K562 (cell line): ENCODE data around the gene PDIA2. TPM values are rescaled to one million over a fixed set of nuclear protein-coding genes. Genes with fewer than 3 reads are reported as not detected.
A peak's percentile ranks its signal among the peaks of the same experiment; 100 is the strongest.

Experiments
- ARID1B ChIP-seq: fragments of 450-650 bp; IDR thresholded peaks from 2 replicates; pipeline ENCODE4 v1.6.1; 2016; ENCODE audit warnings: antibody characterized with exemption, mild to moderate bottlenecking, inconsistent platforms
- CUX1 ChIP-seq: fragments of 200-800 bp; sonication (Bioruptor generic); IDR thresholded peaks from 2 replicates; pipeline ENCODE4 v1.6.1; 2016; ENCODE audit warnings: missing genetic modification characterization, missing compliant biosample characterization
- CXXC5 ChIP-seq: fragments of 250-450 bp; sonication (Bioruptor Pico); IDR thresholded peaks from 2 replicates; pipeline ENCODE4 v1.8.0; 2022; ENCODE audit warnings: inconsistent platforms, mild to moderate bottlenecking, moderate library complexity
- ELF1 ChIP-seq: fragments of 200-800 bp; sonication (Bioruptor generic); IDR thresholded peaks from 2 replicates; pipeline ENCODE4 v1.6.1; 2016; ENCODE audit warnings: missing genetic modification characterization, missing compliant biosample characterization
- POLR2H ChIP-seq: IDR thresholded peaks from 2 replicates; pipeline ENCODE4 v1.6.1; 2016; ENCODE audit warnings: missing genetic modification characterization, low read depth, mild to moderate bottlenecking, control low read depth, missing compliant biosample characterization, moderate library complexity
- SIX5 ChIP-seq, 2 experiments: IDR thresholded peaks; 2 replicates each; pipeline ENCODE4 v1.6.1; 2011; ENCODE audit warnings: low read length in 2 of 2, borderline replicate concordance in 1 of 2, low read depth in 1 of 2, mild to moderate bottlenecking in 1 of 2, moderate library complexity in 1 of 2; ENCODE audit not compliant: insufficient read depth in 1 of 2
- SMAD2 ChIP-seq: fragments of 150-350 bp; IDR thresholded peaks from 2 replicates; pipeline ENCODE4 v1.6.1; 2014; ENCODE audit warnings: low read depth, mild to moderate bottlenecking, low read length
- STAT5A ChIP-seq: IDR thresholded peaks from 2 replicates; pipeline ENCODE4 v1.6.1; 2012; ENCODE audit warnings: low read length, inconsistent platforms, borderline replicate concordance
- TAF15 ChIP-seq: fragments of 200-400 bp; formaldehyde crosslinking; IDR thresholded peaks from 2 replicates; pipeline ENCODE4 v1.6.1; 2017; ENCODE audit warnings: mild to moderate bottlenecking, low read depth, low read length, moderate library complexity
- TBL1XR1 ChIP-seq, 2 experiments: IDR thresholded peaks; 2 replicates each; pipeline ENCODE4 v1.6.1; 2012; ENCODE audit warnings: improper control_type of control experiment in 2 of 2, low read length in 2 of 2, mild to moderate bottlenecking in 1 of 2
- TGIF2 ChIP-seq: sonication (generic); formaldehyde crosslinking; IDR thresholded peaks from 2 replicates; pipeline ENCODE4 v1.8.1; 2022; ENCODE audit warnings: mild to moderate bottlenecking, missing genetic modification reagents, moderate library complexity
- ZBTB2 ChIP-seq: fragments of 450-650 bp; IDR thresholded peaks from 2 replicates; pipeline ENCODE4 v1.6.1; 2016; ENCODE audit warnings: antibody characterized with exemption
- ZKSCAN3 ChIP-seq: fragments of 250-450 bp; sonication (Bioruptor Pico); IDR thresholded peaks from 2 replicates; pipeline ENCODE4 v1.4.0; 2020
- ZNF174 ChIP-seq: fragments of 250-450 bp; sonication (Bioruptor Pico); IDR thresholded peaks from 2 replicates; pipeline ENCODE4 v1.4.0; 2020; ENCODE audit warnings: mild to moderate bottlenecking
- ZNF212 ChIP-seq: fragments of 450-650 bp; formaldehyde crosslinking; IDR thresholded peaks from 2 replicates; pipeline ENCODE4 v1.4.0; 2020; ENCODE audit warnings: mild to moderate bottlenecking
- ZNF398 ChIP-seq: fragments of 250-450 bp; sonication (Bioruptor Pico); IDR thresholded peaks from 2 replicates; pipeline ENCODE4 v1.8.0; 2021; ENCODE audit warnings: moderate library complexity, mild to moderate bottlenecking, inconsistent platforms
- polyA plus RNA-seq, 8 experiments: library from polyadenylated mRNA; depleted of rRNA in 4 of 8; stranded (reverse) in 5 of 8; unstranded in 3 of 8; fragments of >200 nt; fragmentation: Nextera tagmentation in 2 of 8; fragmentation: Illumina TruSeq in 1 of 8; extraction: Ambion mirVana in 2 of 8; extraction: Trizol in 1 of 8; gene quantifications; 2 replicates each; pipeline versions ENCODE4 v1.2.1 to v1.2.3, GENCODE V29; 2011 to 2014; ENCODE audit warnings: inconsistent platforms in 1 of 8, missing spikeins in 1 of 8
- total RNA-seq, 7 experiments: library from RNA; depleted of rRNA in 6 of 7; stranded (reverse); fragments of >200 nt in 6 of 7; fragmentation: Illumina TruSeq in 2 of 7; extraction: Trizol in 2 of 7; gene quantifications; 2 replicates each; pipeline versions ENCODE4 v1.2.1 to v1.2.3, GENCODE V29; 2011 to 2021; ENCODE audit warnings: low replicate concordance in 1 of 7

PDIA2 gene
- total and polyA plus RNA-seq, 9 of the 15 experiments (the other 6 are each of a cell fraction or from before 2014, with no cell fraction given) = 0.13 to 0.92 (median 0.23) TPM; not detected in 4

GRCh38 chr16:234468-235305, 48.3 kb upstream of the PDIA2 start, which contains the start of gene FAM234A (continued):
- TF ChIP-seq ZNF212 (CRISPR knock-in tag) (no peak), CUX1 (CRISPR knock-in tag) (no peak), TAF15 (no peak), STAT5A (no peak), SMAD2 (no peak), CXXC5 (CRISPR knock-in tag) (peak; percentile 87), ZNF398 (CRISPR knock-in tag) (no peak), ZNF174 (CRISPR knock-in tag) (no peak), SIX5 (IDR thresholded peaks at IDR 0.05; ENCODE audit: borderline replicate concordance in 1 of 2, insufficient read depth in 1 of 2, low read depth in 1 of 2, low read length in 2 of 2) (no peak), ZKSCAN3 (no peak), ARID1B (peak; percentile 55), POLR2H (tag) (peak; percentile 79), TGIF2 (CRISPR knock-in tag) (no peak), ELF1 (peak; percentile 81), TBL1XR1 (IDR thresholded peaks at IDR 0.05; ENCODE audit: low read length in 2 of 2) (no peak), ZBTB2 (peak; percentile 81)
